Pancreas (tissue), 10 donors: ENCODE results near the gene FGB. TPM values are rescaled to one million over a fixed set of nuclear protein-coding genes. Genes with fewer than 3 reads are reported as not detected.
"Not testable (repeated sequence)": the region's sequence is repeated elsewhere in the genome, so short reads cannot be mapped to it uniquely, and the experiment has no call there.

Experiments used
- ATAC-seq, 4 donors: fragments of 200-7000 bp; cut with Tn5 transposase; one replicate each; pipeline versions ENCODE4 v1.8.0 to v1.9.1; 2020; ENCODE audit warnings: mild to moderate bottlenecking in 4 of 4, moderate library complexity in 4 of 4
- DNase-seq, 6 donors: peaks; one replicate each; pipeline ENCODE4 v3.0.0-alpha.2; 2020
- FAIRE-seq: peaks from 2 replicates; lab custom pipeline; 2012; peaks lifted over from hg19 to GRCh38; lab: Jason Lieb, UNC
- H3K27ac ChIP-seq, 4 donors: fragments of 200-600 bp; sonication (generic); 1 replicate in 3 of 4; 2 replicates in 1 of 4; pipeline versions ENCODE4 v1.5.0 to v1.8.0; 2020
- H3K27me3 ChIP-seq, 4 donors: fragments of 200-600 bp; one replicate each; pipeline ENCODE4 v1.8.0; 2021
- H3K36me3 ChIP-seq, 3 donors: fragments of 200-600 bp; sonication (generic) in 1 of 3; one replicate each; pipeline versions ENCODE4 v1.5.0 to v1.8.0; 2020 to 2021
- H3K4me1 ChIP-seq, 3 donors: fragments of 200-600 bp; one replicate each; pipeline ENCODE4 v1.8.0; 2021
- H3K4me3 ChIP-seq, 4 donors: fragments of 200-600 bp; sonication (generic) in 2 of 4; one replicate each; pipeline versions ENCODE4 v1.5.0 to v1.8.0; 2020 to 2021
- H3K9me3 ChIP-seq, 4 donors: fragments of 200-600 bp; one replicate each; pipeline ENCODE4 v1.8.0; 2021
- WGBS, 2 donors: extraction: QIAGEN DNeasy Blood & Tissue Kit; methylation state at CpG; one replicate each; pipeline ENCODE4 v1.1.7; 2013; 5-methylcytosine and 5-hydroxymethylcytosine counted together
- intact Hi-C, 3 donors: fragments of 100-400 bp; cut with DNase I; formaldehyde crosslinking; loops; one replicate each; pipeline versions ENCODE4 v1.11.1 to v1.14.2; 2022
- polyA plus RNA-seq, 2 donors: library from polyadenylated mRNA; stranded (reverse); fragments of 200-250 nt; gene quantifications; one replicate each; pipeline ENCODE4 v1.2.3, GENCODE V29; 2013
- total RNA-seq, 6 donors: library from RNA; stranded (reverse); fragmentation: NEBNext Ultra II Directional in 4 of 6; extraction: Animal tissue kit (Norgen Biotek cat#: 25700) in 4 of 6; gene quantifications; one replicate each; pipeline versions ENCODE4 v1.2.1 to v1.2.4, GENCODE V29; 2021 to 2023
- TF ChIP-seq, protein P1 (sequence below), 4 donors: fragments of 200-600 bp; sonication (generic) in 3 of 4; IDR thresholded peaks; one replicate each; pipeline versions ENCODE4 v1.5.0 to v1.8.0; 2021; ENCODE audit warnings: antibody characterized with exemption in 4 of 4
- donor health status: healthy with polysubstance abuse.
- donor health status: DM: no; HTN: no; CAD: no; lungs with moderate emphysema.
- donor health status: DM: no; HTN: no; CAD: no.
- donor health status: control.
- donor health status: control.
- donor health status: Bipolar disorder and iron deficiency.
- donor health status: DM: yes; HTN: yes; CAD: no.
- donor health status: DM: no; HTN: no; CAD: no.
- donor health status: DM: no; HTN: no; CAD: no.
- donor health status: DM: yes; HTN: yes; CAD: no.

FGB gene
- total and polyA plus RNA-seq, 8 donors, result 0.20 to 6.6 (median 1.3) TPM; not detected in 2

- TF ChIP-seq, protein P1, sequence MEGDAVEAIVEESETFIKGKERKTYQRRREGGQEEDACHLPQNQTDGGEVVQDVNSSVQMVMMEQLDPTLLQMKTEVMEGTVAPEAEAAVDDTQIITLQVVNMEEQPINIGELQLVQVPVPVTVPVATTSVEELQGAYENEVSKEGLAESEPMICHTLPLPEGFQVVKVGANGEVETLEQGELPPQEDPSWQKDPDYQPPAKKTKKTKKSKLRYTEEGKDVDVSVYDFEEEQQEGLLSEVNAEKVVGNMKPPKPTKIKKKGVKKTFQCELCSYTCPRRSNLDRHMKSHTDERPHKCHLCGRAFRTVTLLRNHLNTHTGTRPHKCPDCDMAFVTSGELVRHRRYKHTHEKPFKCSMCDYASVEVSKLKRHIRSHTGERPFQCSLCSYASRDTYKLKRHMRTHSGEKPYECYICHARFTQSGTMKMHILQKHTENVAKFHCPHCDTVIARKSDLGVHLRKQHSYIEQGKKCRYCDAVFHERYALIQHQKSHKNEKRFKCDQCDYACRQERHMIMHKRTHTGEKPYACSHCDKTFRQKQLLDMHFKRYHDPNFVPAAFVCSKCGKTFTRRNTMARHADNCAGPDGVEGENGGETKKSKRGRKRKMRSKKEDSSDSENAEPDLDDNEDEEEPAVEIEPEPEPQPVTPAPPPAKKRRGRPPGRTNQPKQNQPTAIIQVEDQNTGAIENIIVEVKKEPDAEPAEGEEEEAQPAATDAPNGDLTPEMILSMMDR (IDR thresholded peaks at IDR 0.05), result no peak
- H3K27me3 ChIP-seq, result peaks cover 0 to 3% (median 0%) of the 10 kb centered on the region in 4 donors
- peaks cover 0 to 7% (median 0%) of the 10 kb centered on the region in 3 donors for H3K4me1 ChIP-seq
- H3K4me3 ChIP-seq, result no peak overlapping the region
- no peak overlapping the region for H3K27ac ChIP-seq
- H3K36me3 ChIP-seq, result no peaks in the 10 kb centered on the region
- intact Hi-C loops, result no loop called here
- no peak for ATAC-seq
- whole genome bisulfite sequencing, 2 donors, result 62 to 71% methylated on average over 3 of the region's 3 CpGs
- DNase-seq, result no peak
- no peak for FAIRE-seq
- H3K9me3 ChIP-seq, result no peaks in the 10 kb centered on the region
Measured at GRCh38 chr4:154591890-154592289, 29.1 kb downstream of the FGB start.

DNA sequence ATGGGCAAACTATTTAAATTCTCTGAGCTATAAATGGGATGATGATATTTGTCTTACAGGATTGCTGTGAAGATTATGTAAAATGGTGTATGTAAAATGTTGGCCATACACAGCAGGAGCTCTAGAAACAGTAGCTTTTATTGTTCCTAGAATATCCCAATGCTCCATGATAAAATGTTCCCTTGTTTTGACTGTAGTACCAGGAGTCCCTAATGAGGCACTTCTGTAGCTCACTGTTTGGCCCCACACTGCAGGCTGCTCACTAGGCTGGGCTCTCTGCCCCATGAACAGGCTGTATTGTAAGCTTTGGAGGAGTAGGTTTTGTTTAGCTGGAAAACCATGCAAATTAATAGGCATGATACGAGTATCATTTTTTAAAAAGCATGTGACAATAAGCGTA is 31.1 kb downstream of the FGB start:
- no peaks in the 10 kb centered on the region for H3K9me3 ChIP-seq
- H3K4me1 ChIP-seq, result peaks cover 0 to 7% (median 0%) of the 10 kb centered on the region in 3 donors
- H3K27ac ChIP-seq, result no peak overlapping the region
- intact Hi-C loops, result no loop called here
- no peak for ATAC-seq
- peaks cover 0 to 3% (median 0%) of the 10 kb centered on the region in 4 donors for H3K27me3 ChIP-seq
- H3K36me3 ChIP-seq, result no peaks in the 10 kb centered on the region
- no peak overlapping the region for H3K4me3 ChIP-seq
- WGBS, 2 donors, result 37 to 45% methylated on average over 2 of the region's 2 CpGs
- FAIRE-seq, result no peak
- TF ChIP-seq, protein P1 (IDR thresholded peaks at IDR 0.05), result no peak
- no peak for DNase-seq

DNA sequence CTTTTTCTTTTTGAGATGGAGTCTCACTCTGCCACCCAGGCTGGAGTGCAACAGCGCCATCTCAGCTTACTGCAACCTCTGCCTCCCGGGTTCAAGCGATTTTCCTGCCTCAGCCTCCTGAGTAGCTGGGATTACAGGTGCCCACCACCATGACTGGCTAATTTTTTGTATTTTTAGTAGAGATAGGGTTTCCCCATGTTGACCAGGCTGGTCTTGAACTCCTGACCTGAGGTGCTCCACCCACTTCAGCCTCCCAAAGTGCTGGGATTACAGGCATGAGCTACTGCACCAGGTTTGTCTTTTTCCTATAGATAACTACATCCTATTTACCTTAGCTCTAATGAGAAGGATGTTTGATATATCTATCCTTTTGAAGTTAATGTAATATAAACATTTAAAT is 31.5 kb downstream of the FGB start:
- DNase-seq, H3K36me3 ChIP-seq, H3K4me1 ChIP-seq, intact Hi-C loops, H3K9me3 ChIP-seq, H3K27ac ChIP-seq, H3K4me3 ChIP-seq, ATAC-seq, FAIRE-seq, H3K27me3 ChIP-seq: not testable (repeated sequence)
- WGBS, 2 donors, result 76 to 95% methylated on average over 3 of the region's 3 CpGs

DNA sequence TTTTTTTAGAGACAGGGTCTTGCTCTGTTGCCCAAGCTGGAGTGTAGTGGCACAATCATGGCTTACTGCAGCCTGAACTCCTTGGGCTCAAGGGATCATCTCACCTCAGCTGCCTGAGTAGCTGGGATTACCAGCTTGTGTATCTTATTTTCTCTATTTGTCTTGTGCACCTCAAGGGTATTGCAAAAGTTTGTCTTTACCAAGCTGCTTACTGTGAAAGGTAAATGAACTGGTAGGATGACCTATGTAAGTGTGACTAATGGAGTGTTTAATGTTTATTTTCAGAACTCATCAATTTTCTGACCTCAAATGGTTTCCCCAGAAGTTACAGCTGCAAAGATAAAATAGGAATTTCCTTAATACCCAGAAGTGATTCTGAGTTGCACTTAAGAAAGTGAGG is 33.0 kb downstream of the FGB start:
- FAIRE-seq, result no peak
- Histone ChIP-seq H3K27me3 (peaks cover 0 to 2% (median 0%) of the 10 kb centered on the region in 4 donors), H3K36me3 (no peaks in the 10 kb centered on the region), H3K4me3 (no peak overlapping the region), H3K4me1 (no peaks in the 10 kb centered on the region), H3K9me3 (no peaks in the 10 kb centered on the region), H3K27ac (no peak overlapping the region)
- TF ChIP-seq, protein P1 (IDR thresholded peaks at IDR 0.05), result no peak
- no peak for DNase-seq
- intact Hi-C loops, result no loop called here
- ATAC-seq, result no peak

DNA sequence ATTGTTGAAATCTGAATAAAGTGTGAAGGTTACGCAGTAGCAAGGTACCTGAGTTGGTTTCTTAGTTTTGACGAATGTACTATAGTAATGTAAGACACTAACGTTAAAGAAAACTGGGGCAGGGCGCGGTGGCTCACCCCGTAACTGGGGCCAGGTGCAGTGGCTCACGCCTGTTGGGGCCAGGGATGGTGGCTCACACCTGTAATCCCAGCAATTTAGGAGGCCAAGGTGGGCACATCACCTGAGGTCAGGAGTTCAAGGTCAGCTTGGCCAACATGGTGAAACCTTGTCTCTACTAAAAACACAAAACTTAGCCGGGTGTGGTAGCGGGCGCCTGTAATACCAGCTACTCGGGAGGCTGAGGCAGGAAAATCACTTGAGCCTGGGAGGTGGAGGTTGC is 34.5 kb downstream of the FGB start:
- H3K36me3 ChIP-seq, H3K4me3 ChIP-seq, ATAC-seq, H3K9me3 ChIP-seq, H3K4me1 ChIP-seq, FAIRE-seq, H3K27me3 ChIP-seq, intact Hi-C loops, DNase-seq, H3K27ac ChIP-seq: not testable (repeated sequence)
- 87 to 93% methylated on average over 11 of the region's 11 CpGs for WGBS, 2 donors

DNA sequence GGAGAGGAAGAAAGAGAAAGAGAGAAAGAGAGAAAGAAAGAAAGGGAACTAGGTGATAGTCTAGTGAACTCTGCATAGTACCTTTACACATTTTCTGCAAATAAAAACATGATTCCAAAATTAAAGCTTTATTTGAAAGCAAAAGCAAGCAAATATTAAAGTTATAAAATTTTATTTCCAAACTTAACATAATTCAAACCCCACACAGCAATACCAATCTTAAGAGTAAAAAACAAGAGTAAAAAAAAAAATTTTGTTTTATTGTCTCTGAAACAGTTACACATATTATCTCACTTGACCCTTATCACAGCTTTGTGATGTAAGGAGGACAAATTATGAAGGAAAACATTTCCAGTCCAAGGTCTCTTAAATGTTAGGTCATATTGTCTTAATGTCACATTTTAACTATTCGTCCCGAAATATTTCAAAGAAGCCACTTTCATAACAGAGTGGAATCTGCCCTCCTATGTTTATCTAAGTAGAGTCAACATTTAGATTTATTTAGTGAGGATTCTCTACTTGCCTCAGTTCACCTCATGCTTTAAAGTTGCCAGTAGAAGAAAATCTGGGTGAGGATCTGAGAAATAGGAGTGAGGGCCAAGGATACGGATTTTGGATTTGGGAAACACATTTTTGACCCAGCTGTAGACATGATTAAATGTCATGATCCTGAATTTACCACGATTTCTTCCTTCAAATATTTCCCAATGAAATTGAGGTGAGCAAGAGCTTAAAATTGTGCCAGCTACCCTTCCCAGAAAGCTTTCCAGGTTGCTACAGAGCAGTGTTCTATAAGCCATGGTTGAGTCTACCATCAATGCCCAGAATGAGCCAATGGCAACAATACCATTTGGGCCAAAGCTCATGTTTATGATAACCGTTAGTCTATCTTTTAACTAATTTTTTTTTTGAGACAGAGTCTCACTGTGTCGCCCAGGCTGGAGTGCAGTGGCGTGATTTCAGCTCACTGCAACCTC is 35.3 kb downstream of the FGB start:
- intact Hi-C loops, result no loop called here
- DNase-seq, result no peak
- no peak for ATAC-seq
- Histone ChIP-seq H3K9me3 (no peaks in the 10 kb centered on the region), H3K27ac (no peak overlapping the region), H3K4me1 (no peaks in the 10 kb centered on the region), H3K36me3 (no peaks in the 10 kb centered on the region), H3K4me3 (no peak overlapping the region), H3K27me3 (no peaks in the 10 kb centered on the region)
- 64 to 66% methylated on average over 7 of the region's 7 CpGs for WGBS, 2 donors
- TF ChIP-seq, protein P1 (IDR thresholded peaks at IDR 0.05), result no peak
- FAIRE-seq, result no peak
